Lung (tissue), 12 donors: Measurements from ENCODE around the gene ENKUR. TPM values are rescaled to one million over a fixed set of nuclear protein-coding genes. Genes with fewer than 3 reads are reported as not detected.

Experiments used
- ATAC-seq: fragments of 200-7000 bp; cut with Tn5 transposase; one replicate; pipeline ENCODE4 v1.9.1; 2020; ENCODE audit warnings: moderate number of reproducible peaks; ENCODE audit not compliant: insufficient read depth, low FRiP score
- DNase-seq, 3 donors: peaks; one replicate each; pipeline ENCODE4 v3.0.0-alpha.2; 2013 to 2017
- H3K27ac ChIP-seq, 2 donors: one replicate each; pipeline ENCODE4 v1.5.1; 2013; ENCODE audit warnings: mild to moderate bottlenecking in 2 of 2, moderate library complexity in 2 of 2, control low read depth in 1 of 2, inconsistent platforms in 1 of 2, low read depth in 1 of 2, low read length in 1 of 2
- H3K27me3 ChIP-seq, 3 donors: one replicate each; pipeline ENCODE4 v1.5.1; 2013; ENCODE audit warnings: low read length in 2 of 3; ENCODE audit not compliant: control insufficient read depth in 3 of 3, insufficient read depth in 3 of 3
- H3K36me3 ChIP-seq, 4 donors: one replicate each; pipeline ENCODE4 v1.5.1; 2013; ENCODE audit warnings: low read length in 4 of 4, mild to moderate bottlenecking in 1 of 4, moderate library complexity in 1 of 4; ENCODE audit not compliant: control insufficient read depth in 4 of 4, insufficient read depth in 4 of 4
- H3K4me1 ChIP-seq, 5 donors: one replicate each; pipeline ENCODE4 v1.5.1; 2013; ENCODE audit warnings: low read length in 5 of 5, mild to moderate bottlenecking in 2 of 5, moderate library complexity in 1 of 5; ENCODE audit not compliant: control insufficient read depth in 5 of 5, insufficient read depth in 5 of 5
- H3K4me3 ChIP-seq: one replicate; pipeline ENCODE4 v1.5.1; 2013; ENCODE audit warnings: mild to moderate bottlenecking, control low read depth, moderate library complexity
- H3K9ac ChIP-seq, 2 donors: one replicate each; pipeline ENCODE4 v1.5.1; 2013; ENCODE audit warnings: low read length in 2 of 2, control low read depth in 1 of 2; ENCODE audit not compliant: insufficient read depth in 1 of 2
- H3K9me3 ChIP-seq, 4 donors: one replicate each; pipeline ENCODE4 v1.5.1; 2013; ENCODE audit warnings: low read length in 3 of 4, mild to moderate bottlenecking in 1 of 4, moderate library complexity in 1 of 4; ENCODE audit not compliant: control insufficient read depth in 4 of 4, insufficient read depth in 3 of 4
- CTCF ChIP-seq: IDR thresholded peaks from 2 replicates; pipeline ENCODE4 v1.5.1; 2012; ENCODE audit warnings: mild to moderate bottlenecking; ENCODE audit errors: control extremely low read depth, extremely low read depth
- WGBS, 2 donors: extraction: QIAGEN DNeasy Blood & Tissue Kit; methylation state at CpG; one replicate each; pipeline ENCODE4 v1.1.7; 2013; 5-methylcytosine and 5-hydroxymethylcytosine counted together
- polyA plus RNA-seq, 2 donors: library from polyadenylated mRNA; stranded (reverse); fragments of 200-250 nt; gene quantifications; one replicate each; pipeline ENCODE4 v1.2.1, GENCODE V29; 2013
- total RNA-seq, 2 donors: library from RNA; depleted of rRNA in 1 of 2; stranded (reverse); fragments of >200 nt in 1 of 2; gene quantifications; one replicate each; pipeline ENCODE4 v1.2.1, GENCODE V29; 2014 to 2021
- donor health status: control.
- donor health status: control.
- donor health status: Bipolar disorder and iron deficiency.
- donor health status: healthy.
- donor health status: DM: yes; HTN: yes; CAD: no.

The ENKUR gene
- total and polyA plus RNA-seq, 4 donors = 9.9 to 17.8 (median 12.8) TPM

GRCh38 chr10:24952143-24952706, 63.7 kb downstream of the ENKUR start, which contains the start of gene PRTFDC1:
PRTFDC1 (minus strand) TSS chr10:24952606; CDS start chr10:24952575, 31 bp downstream.
- WGBS, 2 donors = 1 to 3% methylated on average over 43 to 56 of the region's 56 CpGs
- ATAC-seq (peak; percentile 24), DNase-seq (peak in 2 of 3 donors; percentile 83 to 84)
- H3K9ac ChIP-seq = peak within 1 kb of the TSS; percentile 77 to 79
- H3K36me3 ChIP-seq = no peaks in the 10 kb centered on the region
- TF ChIP-seq CTCF = no peak
- H3K4me3 ChIP-seq = peak within 1 kb of the TSS; percentile 23
- peaks cover 0 to 34% (median 6%) of the 10 kb centered on the region in 5 donors for H3K4me1 ChIP-seq
- peak within 1 kb of the TSS; percentile 76 to 84 for H3K27ac ChIP-seq
- no peaks in the 10 kb centered on the region for H3K9me3 ChIP-seq
- no peaks in the 10 kb centered on the region for H3K27me3 ChIP-seq

- ATAC-seq (no peak), DNase-seq (peak; percentile 69 to 82 (median 78))
- no peak overlapping the region for H3K4me3 ChIP-seq
- TF ChIP-seq CTCF = no peak
- no peaks in the 10 kb centered on the region for H3K9me3 ChIP-seq
- H3K4me1 ChIP-seq = peaks cover 0 to 28% (median 6%) of the 10 kb centered on the region in 5 donors
- peak overlapping the region; percentile 43 to 79 for H3K9ac ChIP-seq
- 53 to 58% methylated on average over 10 of the region's 10 CpGs for WGBS, 2 donors
- no peaks in the 10 kb centered on the region for H3K27me3 ChIP-seq
- no peaks in the 10 kb centered on the region for H3K36me3 ChIP-seq
- peak overlapping the region; percentile 54 for H3K27ac ChIP-seq
Measured at GRCh38 chr10:24951201-24952142, 64.5 kb downstream of the ENKUR start.

- 81 to 87% methylated on average over 5 of the region's 5 CpGs for WGBS, 2 donors
- no peak for DNase-seq
- no peaks in the 10 kb centered on the region for H3K27me3 ChIP-seq
Measured at GRCh38 chr10:24950439-24950838, 65.5 kb downstream of the ENKUR start.

More at GRCh38 chr10:24950439-24950838, 65.5 kb downstream of the ENKUR start:
- Histone ChIP-seq H3K36me3 (peaks cover 0 to 5% (median 0%) of the 10 kb centered on the region in 4 donors), H3K9ac (no peak overlapping the region), H3K4me3 (no peak overlapping the region), H3K9me3 (no peaks in the 10 kb centered on the region), H3K27ac (no peak overlapping the region), H3K4me1 (peaks cover 0 to 28% (median 6%) of the 10 kb centered on the region in 5 donors)
- TF ChIP-seq CTCF = no peak
- ATAC-seq = no peak
